Right kidney (tissue), 1 donor: ENCODE measurements around the gene CNTROB.
"Not testable (repeated sequence)": the region's sequence is repeated elsewhere in the genome, so short reads cannot be mapped to it uniquely, and the experiment has no call there.

Experiments used
- DNase-seq: peaks from one replicate; pipeline ENCODE4 v3.0.0-alpha.2; 2016

The CNTROB gene

DNA sequence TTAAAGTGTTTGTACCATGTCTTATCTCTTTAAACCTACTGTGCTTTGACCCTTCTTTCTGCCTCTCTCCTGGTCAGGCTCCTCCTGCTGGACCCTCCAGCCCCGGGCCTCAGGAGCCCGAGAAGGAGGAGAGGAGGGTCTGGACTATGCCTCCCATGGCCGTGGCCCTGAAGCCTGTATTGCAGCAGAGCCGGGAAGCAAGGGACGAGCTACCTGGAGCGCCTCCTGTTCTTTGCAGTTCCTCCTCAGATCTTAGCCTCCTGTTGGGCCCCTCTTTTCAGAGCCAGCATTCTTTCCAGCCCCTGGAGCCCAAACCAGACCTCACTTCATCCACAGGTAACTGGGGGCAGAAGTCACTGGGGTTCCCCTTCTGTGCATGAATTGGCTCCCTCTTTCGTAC, 13.6 kb downstream of the CNTROB start:
- no peak for DNase-seq

DNA sequence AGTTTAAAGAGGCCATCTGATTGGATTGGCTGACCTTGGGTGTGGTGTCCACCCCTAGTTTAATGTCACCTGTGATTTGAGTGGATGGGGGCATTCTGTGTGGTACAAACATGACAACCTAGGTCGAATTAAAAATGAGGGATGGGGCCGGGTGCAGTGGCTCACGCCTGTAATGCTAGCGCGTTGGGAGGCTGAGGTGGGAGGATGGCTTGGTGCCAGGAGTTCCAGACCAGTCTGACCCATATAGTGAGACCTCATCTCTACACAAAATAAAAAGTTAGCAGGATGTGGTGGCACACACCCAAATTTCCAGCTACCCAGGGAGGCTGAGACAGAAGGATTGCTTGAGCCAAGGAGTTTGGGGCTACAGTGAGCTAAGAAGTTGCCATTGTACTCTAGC, 14.4 kb downstream of the CNTROB start:
- DNase-seq = no peak

DNA sequence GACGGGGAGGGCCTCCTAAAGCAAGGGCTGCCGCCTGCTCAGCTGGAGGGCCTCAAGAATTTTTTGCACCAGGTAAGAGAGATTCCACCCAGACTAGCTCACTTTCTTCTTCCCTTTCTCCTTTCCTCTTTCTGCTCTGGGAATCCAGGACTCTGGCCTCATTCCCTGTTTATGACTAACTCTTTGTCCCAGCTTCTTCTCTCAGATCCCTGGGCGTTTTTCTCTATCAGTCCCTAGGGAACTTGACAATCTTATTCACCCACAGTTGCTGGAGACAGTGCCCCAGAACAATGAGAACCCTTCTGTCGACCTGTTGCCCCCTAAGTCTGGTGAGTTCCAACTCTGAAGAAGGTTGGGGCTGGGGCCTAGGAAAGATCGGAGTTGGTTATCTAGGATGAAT, 15.6 kb downstream of the CNTROB start:
- DNase-seq = no peak

DNA sequence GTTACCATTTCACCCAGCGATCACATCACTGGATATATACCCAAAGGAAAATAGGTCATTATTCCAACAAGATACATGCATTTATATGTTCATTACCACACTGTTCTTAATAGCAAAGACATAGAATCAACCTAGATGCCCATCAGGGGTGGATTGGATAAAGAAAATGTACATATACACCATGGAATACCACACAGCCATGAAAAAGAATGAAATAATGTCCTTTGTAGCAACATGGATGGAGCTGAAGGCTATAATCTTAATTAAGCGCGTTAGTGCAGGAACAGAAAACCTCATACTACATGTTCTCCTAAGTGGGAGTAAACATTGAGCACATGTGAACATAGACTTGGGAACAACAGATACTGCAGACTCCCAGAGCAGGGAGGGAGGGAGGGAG, 18.6 kb downstream of the CNTROB start:
- no peak for DNase-seq

DNA sequence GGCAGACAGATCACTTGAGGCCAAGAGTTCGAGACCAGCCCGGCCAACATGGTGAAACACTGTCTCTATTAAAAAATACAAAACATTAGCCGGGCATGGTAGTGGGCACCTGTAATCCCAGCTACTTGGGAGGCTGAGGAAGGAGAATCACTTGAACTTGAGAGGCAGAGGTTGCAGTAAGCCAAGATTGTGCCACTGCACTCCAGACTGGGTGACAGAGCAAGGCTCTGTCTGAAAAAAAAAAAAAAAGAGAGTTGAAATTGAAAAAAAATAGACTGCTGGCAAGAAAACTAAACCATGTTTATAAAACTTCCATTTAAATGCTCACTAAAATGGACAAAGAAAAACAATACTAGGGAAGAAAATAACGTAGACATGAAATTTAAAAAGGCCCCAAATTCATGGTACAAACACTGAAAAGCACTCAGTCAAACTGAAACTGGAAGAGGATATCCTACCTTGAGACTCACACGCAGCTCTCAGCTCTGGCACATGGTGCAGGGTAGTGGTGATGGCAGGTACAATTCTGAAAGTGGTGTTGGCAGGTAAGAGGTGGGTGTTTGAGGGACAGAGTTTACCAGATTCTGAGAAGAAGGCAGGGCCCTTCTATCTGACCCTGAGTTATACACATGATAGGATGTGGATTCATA, 19.3 kb downstream of the CNTROB start:
- DNase-seq = no peak

DNA sequence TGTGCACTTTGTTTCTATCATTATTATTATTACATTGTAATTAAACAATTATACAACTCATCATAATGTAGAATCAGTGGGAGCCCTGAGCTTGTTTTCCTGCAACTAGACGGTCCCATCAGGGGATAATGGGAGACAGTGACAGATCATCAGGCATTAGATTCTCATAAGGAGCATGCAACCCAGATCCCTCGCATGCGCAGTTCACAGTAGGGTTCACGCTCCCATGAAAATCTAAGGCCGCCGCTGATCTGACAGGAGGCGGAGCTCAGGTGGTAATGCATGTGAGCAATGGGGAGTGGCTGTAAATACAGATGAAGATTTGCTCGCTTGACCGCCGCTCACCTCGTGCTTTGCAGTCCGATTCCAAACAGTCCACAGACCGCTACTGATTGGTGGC, 21.3 kb downstream of the CNTROB start:
- not testable (repeated sequence) for DNase-seq

DNA sequence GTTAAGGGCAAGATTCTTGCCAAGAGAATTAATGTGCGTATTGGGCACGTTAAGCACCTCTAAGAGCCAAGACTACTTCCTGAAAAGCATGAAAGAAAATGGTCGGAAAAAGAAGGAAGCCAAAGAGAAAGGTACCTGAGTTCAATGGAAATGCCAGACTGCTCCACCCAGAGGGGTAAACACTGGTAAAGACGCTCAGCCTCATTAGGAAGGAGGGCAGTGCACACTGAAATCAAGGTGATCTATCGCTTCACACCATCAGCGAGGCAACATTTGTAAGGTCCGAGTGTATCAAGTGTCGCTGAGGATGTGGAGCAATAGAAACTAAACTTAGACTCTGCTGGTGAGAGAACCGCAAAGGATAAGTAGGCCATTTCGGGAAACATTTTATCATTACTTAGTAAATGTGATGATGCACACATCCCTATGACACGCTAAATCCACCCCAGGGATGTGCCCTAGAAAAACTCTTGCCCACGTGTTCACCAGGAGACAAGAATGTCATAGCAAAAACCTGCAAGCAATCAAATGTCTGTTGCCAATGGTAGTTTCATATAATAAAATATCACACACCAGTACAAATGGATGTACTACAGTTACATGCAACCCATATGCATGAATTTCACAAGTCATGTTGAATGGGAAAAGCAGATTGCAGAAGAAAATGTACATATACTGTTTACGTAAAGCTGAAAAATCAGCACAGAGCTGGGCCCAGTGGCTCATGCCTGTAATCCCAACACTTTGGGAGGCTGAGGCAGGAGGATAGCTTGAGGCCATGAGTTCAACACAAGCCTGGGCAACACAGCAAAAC, 23.6 kb downstream of the CNTROB start:
- no peak for DNase-seq

DNA sequence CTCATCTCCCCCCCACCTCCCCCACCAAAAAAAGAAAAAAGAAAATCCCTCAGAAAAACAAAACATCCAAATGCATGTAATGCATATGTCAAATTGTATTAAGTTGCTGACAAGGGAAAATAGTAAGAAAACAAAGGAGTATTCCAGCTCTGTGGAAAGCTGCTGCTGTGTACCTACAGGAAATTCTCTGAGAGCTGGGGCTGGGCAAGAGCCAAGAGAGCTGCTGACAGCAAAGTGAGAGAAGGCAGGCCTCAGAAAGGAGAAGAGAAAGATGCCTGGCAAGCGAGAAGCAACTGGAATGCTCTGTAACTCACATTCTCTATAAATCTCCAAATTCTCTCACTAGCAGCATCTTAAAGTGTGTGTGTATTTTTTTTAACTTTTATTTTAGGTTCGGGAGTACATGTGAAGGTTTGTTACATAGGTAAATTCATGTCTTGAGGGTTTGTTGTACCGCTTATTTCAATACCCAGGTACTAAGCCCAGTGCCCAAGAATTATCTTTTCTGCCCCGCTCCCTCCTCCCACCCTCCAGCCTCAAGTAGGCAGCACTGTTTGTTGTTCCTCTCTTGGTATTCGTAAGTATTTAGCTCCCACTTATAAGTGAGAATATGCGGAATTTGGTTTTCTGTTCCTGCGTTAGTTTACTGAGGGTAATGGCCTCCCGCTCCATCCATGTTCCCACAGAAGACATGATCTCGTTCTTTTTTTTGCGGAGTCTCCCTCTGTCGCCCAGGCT, 24.4 kb downstream of the CNTROB start:
- no peak for DNase-seq

DNA sequence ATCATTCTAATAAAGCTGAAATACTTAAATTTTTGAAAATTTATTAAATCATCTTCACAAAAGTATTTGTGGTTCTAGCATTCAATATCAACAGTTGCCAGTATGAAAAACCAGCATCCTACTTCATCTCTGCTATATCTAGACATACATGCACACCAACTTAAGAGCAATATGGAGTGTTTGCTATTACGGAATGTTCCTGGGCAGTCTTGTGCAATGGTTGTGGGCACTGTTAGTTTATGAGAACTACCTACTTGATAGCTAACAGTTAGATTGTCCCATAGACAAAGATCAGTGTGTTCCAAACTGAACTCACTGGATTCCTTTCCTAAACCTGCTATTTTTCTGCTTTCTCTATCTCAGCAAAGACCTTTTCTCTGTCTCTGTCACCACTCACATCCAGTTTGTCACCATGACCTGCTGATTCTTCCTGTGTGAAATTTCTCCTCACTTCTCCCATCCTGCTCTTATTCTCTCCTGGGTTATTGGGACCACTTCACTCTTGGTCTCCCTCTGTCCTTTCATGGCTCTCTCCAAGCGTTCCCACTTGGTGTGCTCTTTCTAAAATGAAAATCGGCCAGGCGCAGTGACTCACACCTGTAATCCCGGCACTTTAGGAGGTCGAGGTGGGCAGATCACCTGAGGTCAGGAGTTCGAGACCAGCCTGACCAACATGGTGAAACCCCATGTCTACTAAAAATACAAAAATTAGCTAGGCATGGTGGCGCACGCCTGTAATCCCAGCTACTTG, 27.7 kb downstream of the CNTROB start:
- no peak for DNase-seq

DNA sequence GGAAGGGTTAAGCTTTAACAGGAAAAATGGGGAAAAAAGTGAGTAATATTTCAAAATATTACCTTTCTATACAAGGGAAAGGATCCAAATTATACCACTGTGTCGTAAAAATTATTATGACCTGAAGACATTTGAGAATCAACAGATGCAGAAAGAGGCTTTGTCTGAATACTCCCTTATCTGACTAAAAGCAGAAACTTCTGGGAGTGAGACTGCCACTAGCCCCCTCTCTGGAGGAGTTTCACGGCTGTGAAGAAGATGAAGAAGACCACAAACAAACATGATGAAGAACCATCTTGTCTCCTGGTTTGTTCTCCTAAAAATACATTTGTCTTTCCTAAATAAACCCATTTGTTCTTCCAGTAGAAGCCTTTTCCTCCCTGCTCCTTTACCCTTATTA, 29.4 kb downstream of the CNTROB start:
- no peak for DNase-seq

DNA sequence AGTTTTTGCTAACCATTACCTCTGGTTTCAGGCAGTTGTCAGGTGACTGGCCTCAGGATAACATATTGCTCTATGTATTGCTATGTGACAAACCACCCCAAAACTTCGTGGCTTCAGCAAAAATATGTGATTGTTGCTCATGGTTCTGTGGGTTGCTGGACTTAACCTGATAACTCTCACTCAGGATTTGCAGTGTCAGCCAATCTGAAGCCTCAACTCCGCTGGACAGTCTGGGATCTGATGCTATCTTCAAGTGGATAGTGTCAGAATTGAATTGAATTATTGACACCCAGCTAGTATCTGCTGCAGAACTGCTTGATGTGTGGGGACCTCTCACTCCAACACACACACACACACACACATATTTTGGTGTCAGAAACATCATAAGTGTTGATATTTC, 35.7 kb downstream of the CNTROB start:
- DNase-seq = no peak

DNA sequence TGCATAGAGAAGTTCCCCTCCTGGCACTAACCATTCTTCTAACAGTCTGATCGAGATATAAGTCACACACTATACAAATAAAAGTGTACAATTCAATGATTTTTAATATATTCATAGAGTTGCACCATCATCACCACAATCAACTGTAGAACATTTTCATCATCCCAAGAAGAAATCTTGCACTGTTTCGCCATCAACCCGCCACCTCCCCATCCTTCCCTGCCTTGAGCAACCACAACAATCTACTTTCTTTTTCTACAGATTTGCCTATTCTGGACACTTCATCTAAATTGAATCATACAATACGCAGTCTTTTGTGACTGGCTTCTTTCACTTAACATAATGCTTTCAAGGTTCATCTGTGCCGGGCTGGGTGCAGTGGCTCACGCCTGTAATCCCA, 37.4 kb downstream of the CNTROB start:
- DNase-seq = no peak

DNA sequence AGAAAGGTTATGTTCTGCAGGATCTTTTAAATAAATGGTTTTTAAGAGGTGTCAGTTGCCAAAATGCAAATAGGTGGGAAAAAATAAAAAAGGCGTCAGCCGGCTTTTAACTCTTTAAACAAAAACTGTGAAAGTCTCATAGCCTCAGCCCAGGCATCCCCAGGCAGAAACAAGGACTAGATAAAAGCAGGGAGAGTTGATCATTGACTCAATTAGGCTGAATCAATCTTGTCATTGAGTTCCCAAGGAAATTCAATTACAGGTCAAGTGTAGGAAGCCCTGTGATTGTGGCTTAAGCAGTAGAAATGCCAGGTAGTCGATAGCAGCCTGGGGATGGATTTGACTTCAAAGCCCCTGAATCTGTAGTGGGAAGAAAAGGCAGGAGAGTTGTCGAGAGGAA, 39.6 kb downstream of the CNTROB start:
- no peak for DNase-seq

DNA sequence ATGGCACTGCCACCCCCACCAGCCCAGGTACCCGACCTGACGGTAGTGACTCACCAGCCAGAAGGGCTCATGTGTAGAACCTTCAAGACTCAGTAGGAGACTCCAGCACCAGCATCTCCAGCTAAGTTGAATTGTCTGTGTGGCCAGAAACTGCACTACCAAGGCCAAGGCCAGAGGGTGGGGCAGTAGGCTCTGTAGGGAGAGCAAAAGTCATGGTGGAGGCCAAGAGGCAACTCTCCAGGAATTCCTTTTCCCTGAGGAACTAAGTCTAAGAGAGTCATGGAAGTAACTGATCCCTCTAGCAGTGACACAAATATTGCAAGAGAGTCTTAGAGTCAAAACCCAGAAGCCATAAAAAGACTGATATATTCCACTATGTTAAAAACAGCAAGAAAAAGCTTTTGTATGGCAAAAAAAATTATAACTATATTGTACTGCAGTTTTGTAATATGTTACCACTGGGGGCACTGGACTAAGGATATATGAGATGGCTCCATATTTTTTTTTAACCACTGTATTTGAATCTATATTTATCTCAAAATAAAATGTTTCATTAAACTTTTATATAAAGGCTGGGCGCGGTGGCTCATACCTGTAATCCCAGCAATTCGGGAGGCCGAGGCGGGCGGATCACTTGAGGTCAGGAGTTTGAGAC, 40.3 kb downstream of the CNTROB start:
- no peak for DNase-seq

DNA sequence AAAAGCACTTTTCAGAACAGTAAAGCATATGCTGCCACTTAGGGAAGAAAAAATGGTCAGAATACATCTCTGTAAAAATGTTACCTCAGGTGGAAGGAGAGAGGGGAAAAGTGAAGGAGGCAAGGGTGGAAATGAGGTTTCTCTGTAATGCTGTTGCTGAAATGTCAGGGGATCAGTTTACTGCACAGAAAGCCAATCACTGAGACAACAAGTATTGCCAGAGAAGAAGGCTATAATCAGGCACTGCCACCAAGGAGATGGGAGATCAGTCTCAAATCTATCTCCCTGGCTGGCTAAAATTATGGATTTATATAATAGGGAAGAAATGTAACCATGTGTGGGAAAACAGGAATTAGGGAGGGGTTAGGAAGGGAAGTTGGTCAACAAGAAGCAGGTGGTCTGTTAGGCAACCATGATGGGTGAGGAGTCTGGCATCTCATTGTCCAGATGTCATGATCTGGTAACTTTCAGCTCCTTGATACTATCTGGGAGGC, 42.7 kb downstream of the CNTROB start:
- DNase-seq = no peak

DNA sequence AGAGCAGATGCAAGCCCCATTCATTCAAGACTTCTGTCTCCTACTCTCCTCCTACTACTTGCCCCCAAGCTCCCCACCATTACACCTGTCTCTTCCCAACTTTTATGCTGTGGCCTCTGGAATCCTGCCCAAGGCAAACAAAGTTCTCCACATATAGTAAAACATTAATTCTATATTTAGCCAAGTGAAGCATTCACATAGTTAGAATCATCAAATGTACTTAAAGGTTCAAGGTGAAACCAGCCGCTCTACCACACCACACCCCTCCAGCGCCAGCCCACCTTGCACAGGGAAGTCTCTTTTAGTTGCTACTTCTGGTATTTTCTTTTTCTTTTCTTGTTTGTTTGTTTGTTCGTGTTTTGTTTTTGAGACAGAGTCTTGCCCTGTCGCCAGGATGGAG, 45.0 kb downstream of the CNTROB start:
- no peak for DNase-seq

DNA sequence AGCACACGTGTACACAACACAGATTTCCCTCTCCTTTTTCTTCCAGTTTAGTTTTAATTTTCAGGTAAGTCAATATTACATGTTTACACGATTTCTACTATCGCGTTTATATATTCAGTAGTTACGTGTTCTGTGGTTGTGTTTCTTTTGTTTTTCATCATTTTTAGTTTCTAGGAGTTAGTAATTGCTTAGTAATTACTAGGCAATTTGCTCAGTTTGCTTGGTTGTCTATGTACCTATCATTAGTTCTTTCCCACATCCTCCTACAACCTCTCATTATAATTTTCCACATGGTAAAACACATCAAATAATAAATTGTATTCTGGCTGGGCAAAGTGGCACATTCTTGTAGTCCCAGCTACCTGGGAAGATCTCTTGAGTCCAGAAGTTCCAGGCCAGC, 45.8 kb downstream of the CNTROB start:
- DNase-seq = no peak

DNA sequence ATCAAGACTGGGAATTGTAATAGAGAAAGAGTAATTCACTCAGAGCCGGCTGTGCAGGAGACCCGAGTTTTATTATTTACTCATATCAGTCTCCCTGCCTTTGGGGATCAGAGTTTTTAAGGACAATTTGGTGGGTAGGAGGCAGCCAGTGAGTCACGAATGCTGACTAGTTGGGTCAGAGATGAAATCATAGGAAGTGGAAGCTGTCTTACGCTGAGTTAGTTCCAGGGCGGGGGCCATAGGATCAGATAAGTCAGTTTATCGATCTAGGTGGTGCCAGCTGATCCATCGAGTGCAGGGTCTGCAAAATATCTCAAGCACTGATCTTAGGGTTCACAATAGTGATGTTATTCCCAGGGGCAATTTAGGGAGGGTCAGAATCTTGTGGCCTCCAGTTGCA, 50.2 kb downstream of the CNTROB start:
- no peak for DNase-seq

DNA sequence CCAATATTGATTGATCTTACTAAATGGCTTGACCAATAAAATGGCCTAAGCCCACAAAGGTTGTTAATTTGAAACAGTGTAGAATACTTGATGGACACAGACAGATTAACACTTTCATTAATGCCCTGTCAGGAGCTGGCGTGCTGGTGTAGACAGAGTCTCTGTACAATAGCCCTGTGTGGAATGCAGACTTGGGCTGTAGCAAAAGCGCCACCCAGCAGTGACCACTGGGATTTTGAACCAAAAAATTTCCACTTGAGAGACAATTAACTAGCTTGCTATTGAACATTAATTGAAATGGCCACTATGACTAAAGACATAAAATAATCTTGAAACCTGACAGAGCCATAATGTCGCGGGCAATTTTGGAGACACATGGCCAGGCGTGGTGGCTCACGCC, 50.7 kb downstream of the CNTROB start:
- DNase-seq = no peak

DNA sequence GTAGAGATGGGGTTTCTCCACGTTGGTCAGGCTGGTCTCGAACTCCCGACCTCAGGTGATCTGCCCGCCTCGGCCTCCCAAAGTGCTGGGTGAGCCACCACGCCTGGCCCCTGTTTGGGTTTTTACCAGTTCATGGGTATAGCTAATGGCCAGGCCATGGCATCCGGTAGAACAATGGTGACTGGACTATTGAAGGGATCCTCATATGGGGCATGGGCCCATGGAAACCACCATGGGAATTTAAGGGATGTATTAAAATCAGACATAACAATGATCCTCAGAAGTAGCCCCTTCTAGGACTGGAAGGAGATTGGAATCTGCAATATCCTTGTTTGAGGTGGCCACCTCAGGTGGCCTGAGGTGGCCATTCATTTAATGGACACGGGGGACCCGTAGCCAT, 52.9 kb downstream of the CNTROB start:
- DNase-seq = no peak

DNA sequence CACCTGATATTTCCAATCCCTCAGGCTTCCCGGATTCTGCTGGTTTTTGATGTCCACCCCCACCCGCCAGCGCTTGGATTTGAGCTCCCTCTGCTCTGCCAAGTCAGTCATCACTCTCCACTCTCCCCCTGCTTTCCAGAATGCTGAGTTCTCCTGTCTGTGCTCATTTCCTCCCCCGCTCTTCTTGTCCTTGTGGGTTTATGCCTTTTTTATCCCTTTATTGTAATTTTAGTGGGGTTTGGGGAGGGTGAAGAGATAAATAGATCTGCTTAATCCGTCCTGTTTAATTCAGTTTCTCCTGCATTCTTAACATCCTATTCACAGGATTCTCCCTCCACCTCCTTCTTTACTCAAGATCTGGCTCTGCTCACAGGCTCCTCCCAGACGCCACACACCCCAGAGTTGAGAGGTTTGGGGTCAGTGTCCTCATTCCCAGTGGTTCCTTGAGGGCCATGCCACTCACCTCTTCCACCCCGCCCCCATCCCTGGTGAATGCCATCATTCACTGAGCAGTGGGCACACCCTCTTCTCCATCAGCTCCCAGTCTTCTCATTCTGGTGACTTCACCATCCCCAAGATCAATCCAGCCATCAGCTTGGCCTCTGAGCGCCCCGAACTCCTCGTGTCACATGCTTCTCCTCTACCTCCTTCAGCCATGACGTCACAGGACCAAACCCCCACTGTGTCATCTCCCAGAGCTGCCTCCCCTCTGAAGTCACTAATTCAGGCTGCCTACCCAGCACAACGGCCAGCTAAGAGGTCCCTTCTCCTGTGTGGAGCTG, 55.3 kb downstream of the CNTROB start:
- no peak for DNase-seq
